ENCODE measurements around the gene KRT86. TPM values are rescaled to one million over a fixed set of nuclear protein-coding genes. Genes with fewer than 3 reads are reported as not detected.

The KRT86 gene
- total RNA-seq, 1 donor from 2014 or later, result 0.16 TPM

GRCh38 chr12:52232674-52233461, 41.6 kb upstream of the KRT86 start, which contains the start of gene KRT7:
KRT7 (plus strand) TSS chr12:52233243; CDS start chr12:52233297, 54 bp downstream.
- Mint-ChIP-seq H3K9me3 (no peaks in the 10 kb centered on the region), H3K4me1 (peaks cover 49% of the 10 kb centered on the region), H3K27me3 (ENCODE audit: low read depth) (peaks cover 46% of the 10 kb centered on the region), H3K4me3 (peak within 1 kb of the TSS; percentile 64), H3K27ac (peak within 1 kb of the TSS; percentile 45), H3K36me3 (peaks cover 4% of the 10 kb centered on the region)
- TF ChIP-seq CTCF (IDR thresholded peaks at IDR 0.05; ENCODE audit: unreplicated experiment), result no peak
- DNase-seq (ENCODE audit: low spot score in 2 of 2, unreplicated experiment in 2 of 2), result no peak

DNA sequence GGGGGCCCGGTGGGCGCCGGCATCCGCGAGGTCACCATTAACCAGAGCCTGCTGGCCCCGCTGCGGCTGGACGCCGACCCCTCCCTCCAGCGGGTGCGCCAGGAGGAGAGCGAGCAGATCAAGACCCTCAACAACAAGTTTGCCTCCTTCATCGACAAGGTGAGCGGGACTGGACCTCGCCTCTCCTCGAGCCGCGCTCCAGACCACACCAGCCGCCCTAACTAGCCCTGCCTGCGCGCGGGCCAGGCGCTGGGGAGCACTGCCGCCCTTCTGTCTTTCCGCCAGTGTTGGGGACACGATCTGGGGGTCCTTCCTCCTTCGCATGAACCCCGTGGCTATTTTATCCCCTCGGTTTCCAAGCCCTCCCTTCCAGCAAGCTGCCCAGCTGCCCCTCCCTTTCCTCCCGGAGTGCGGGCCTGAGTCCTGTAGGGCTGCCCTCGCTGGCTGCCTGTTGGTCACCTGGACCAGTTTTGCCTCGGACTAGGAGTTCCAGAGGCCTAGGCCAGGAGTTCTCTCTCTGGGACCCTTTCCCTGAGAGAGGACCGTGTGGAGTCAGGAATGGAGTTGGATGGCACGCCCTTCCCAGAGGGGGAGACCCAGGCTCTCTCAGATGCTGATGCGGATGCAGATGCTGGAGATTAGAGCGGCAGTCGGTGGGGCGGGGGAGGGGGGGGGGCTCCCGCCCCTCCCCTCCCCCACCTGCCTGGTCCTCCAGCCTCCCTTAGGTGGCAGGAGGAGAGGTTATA, 40.8 kb upstream of the KRT86 start:
- Mint-ChIP-seq H3K4me1 (peaks cover 45% of the 10 kb centered on the region), H3K4me3 (peak overlapping the region; percentile 64), H3K27ac (peak overlapping the region; percentile 45), H3K27me3 (ENCODE audit: low read depth) (peaks cover 44% of the 10 kb centered on the region), H3K36me3 (peaks cover 4% of the 10 kb centered on the region), H3K9me3 (no peaks in the 10 kb centered on the region)
- DNase-seq (ENCODE audit: low spot score in 2 of 2, unreplicated experiment in 2 of 2), result no peak
- TF ChIP-seq CTCF (IDR thresholded peaks at IDR 0.05; ENCODE audit: unreplicated experiment), result no peak

GRCh38 chr12:52234223-52234810, 40.1 kb upstream of the KRT86 start:
- DNase-seq (ENCODE audit: low spot score in 2 of 2, unreplicated experiment in 2 of 2), result no peak
- no peak for TF ChIP-seq CTCF (IDR thresholded peaks at IDR 0.05; ENCODE audit: unreplicated experiment)
- peak overlapping the region; percentile 52 for H3K4me3 Mint-ChIP-seq
- peaks cover 4% of the 10 kb centered on the region for H3K36me3 Mint-ChIP-seq
- H3K27ac Mint-ChIP-seq, result peak overlapping the region; percentile 33
- peaks cover 44% of the 10 kb centered on the region for H3K27me3 Mint-ChIP-seq (ENCODE audit: low read depth)
- H3K4me1 Mint-ChIP-seq, result peaks cover 44% of the 10 kb centered on the region
- no peaks in the 10 kb centered on the region for H3K9me3 Mint-ChIP-seq

- H3K36me3 Mint-ChIP-seq, result peaks cover 4% of the 10 kb centered on the region
- DNase-seq (ENCODE audit: low spot score in 2 of 2, unreplicated experiment in 2 of 2), result no peak
- H3K4me3 Mint-ChIP-seq, result no peak overlapping the region
- no peaks in the 10 kb centered on the region for H3K9me3 Mint-ChIP-seq
- H3K27ac Mint-ChIP-seq, result no peak overlapping the region
- peaks cover 41% of the 10 kb centered on the region for H3K4me1 Mint-ChIP-seq
- H3K27me3 Mint-ChIP-seq (ENCODE audit: low read depth), result peaks cover 39% of the 10 kb centered on the region
- no peak for TF ChIP-seq CTCF (IDR thresholded peaks at IDR 0.05; ENCODE audit: unreplicated experiment)
Measured at GRCh38 chr12:52235001-52235764, 39.3 kb upstream of the KRT86 start.

- no peak for TF ChIP-seq CTCF (IDR thresholded peaks at IDR 0.05; ENCODE audit: unreplicated experiment)
- Mint-ChIP-seq H3K9me3 (no peaks in the 10 kb centered on the region), H3K4me1 (peaks cover 35% of the 10 kb centered on the region), H3K27me3 (ENCODE audit: low read depth) (peaks cover 34% of the 10 kb centered on the region), H3K27ac (no peak overlapping the region), H3K4me3 (no peak overlapping the region), H3K36me3 (peaks cover 4% of the 10 kb centered on the region)
- no peak for DNase-seq (ENCODE audit: low spot score in 2 of 2, unreplicated experiment in 2 of 2)
Measured at GRCh38 chr12:52235822-52236361, 38.6 kb upstream of the KRT86 start.

Data from mesothelial cell of epicardium (in vitro differentiated cells).